IMR-90 (cell line): Measurements from ENCODE around the gene TPSG1. TPM values are rescaled to one million over a fixed set of nuclear protein-coding genes. Genes with fewer than 3 reads are reported as not detected.
"Not testable (repeated sequence)": the region's sequence is repeated elsewhere in the genome, so short reads cannot be mapped to it uniquely, and the experiment has no call there.

Experiments used
- ATAC-seq: fragments of 200-7000 bp; cut with Tn5 transposase; 2 replicates; pipeline ENCODE4 v1.9.1; 2020; ENCODE audit warnings: low read depth, mild to moderate bottlenecking, moderate library complexity
- BruUV-seq: library from RNA; stranded (reverse); fragments of 400-500 nt; replicated peaks from 2 replicates; lab custom pipeline; 2021; lab: Mats Ljungman, UMichigan
- CTCF ChIA-PET: fragments of 300-600 bp; formaldehyde crosslinking; extraction: SDS; loops from one replicate; lab custom pipeline; 2021; ENCODE audit warnings: antibody characterized with exemption; lab: Yijun Ruan, JAX
- POLR2A ChIA-PET: fragments of 300-600 bp; sonication (Branson Sonifier 250); formaldehyde crosslinking; loops from one replicate; lab custom pipeline; 2022; ENCODE audit warnings: antibody characterized with exemption; ENCODE audit not compliant: unreplicated experiment; lab: Charles Lee
- DNase-seq: peaks from one replicate; pipeline ENCODE4 v3.0.0; 2013
- H2AFZ ChIP-seq: replicated peaks from 2 replicates; pipeline ENCODE3; 2013; ENCODE audit warnings: low read length, mild to moderate bottlenecking; ENCODE audit not compliant: poor library complexity
- H2AK5ac ChIP-seq: 2 replicates; pipeline ENCODE4 v1.6.1; 2013; ENCODE audit warnings: low read depth, low read length, inconsistent platforms
- H2AK9ac ChIP-seq: replicated peaks from 2 replicates; pipeline ENCODE3; 2013; ENCODE audit warnings: mild to moderate bottlenecking, low read depth, low read length, moderate library complexity; ENCODE audit not compliant: poor library complexity
- H2BK120ac ChIP-seq: 2 replicates; pipeline ENCODE4 v1.6.1; 2013; ENCODE audit warnings: low read depth, low read length, inconsistent platforms
- H2BK15ac ChIP-seq: 3 replicates; pipeline ENCODE4 v1.6.1; 2013; ENCODE audit warnings: low read depth, low read length, inconsistent platforms
- H2BK20ac ChIP-seq: 2 replicates; pipeline ENCODE4 v1.6.1; 2013; ENCODE audit warnings: low read depth, mild to moderate bottlenecking, inconsistent platforms, low read length, moderate library complexity
- H2BK5ac ChIP-seq: 2 replicates; pipeline ENCODE4 v1.6.1; 2013; ENCODE audit warnings: mild to moderate bottlenecking, low read depth, low read length, inconsistent platforms; ENCODE audit not compliant: poor library complexity, severe bottlenecking
- H3K14ac ChIP-seq: replicated peaks from 2 replicates; pipeline ENCODE4 v1.6.1; 2013; ENCODE audit warnings: low read depth, low read length, inconsistent platforms
- H3K18ac ChIP-seq: 2 replicates; pipeline ENCODE4 v1.6.1; 2013; ENCODE audit warnings: low read depth, low read length, control low read depth
- H3K23ac ChIP-seq: 2 replicates; pipeline ENCODE4 v1.6.1; 2013; ENCODE audit warnings: low read depth, low read length, inconsistent platforms
- H3K27ac ChIP-seq: 2 replicates; pipeline ENCODE4 v1.5.1; 2013; ENCODE audit warnings: mild to moderate bottlenecking, control low read depth, low read length; ENCODE audit not compliant: insufficient read depth
- H3K27me3 ChIP-seq: 2 replicates; pipeline ENCODE4 v1.6.1; 2013; ENCODE audit warnings: low read length; ENCODE audit not compliant: control insufficient read depth, insufficient read depth
- H3K36me3 ChIP-seq: 2 replicates; pipeline ENCODE4 v1.6.1; 2013; ENCODE audit warnings: low read length, mixed read lengths; ENCODE audit not compliant: control insufficient read depth, insufficient read depth
- H3K4ac ChIP-seq: 2 replicates; pipeline ENCODE4 v1.6.1; 2013; ENCODE audit warnings: low read depth, low read length, inconsistent platforms
- H3K4me1 ChIP-seq: 2 replicates; pipeline ENCODE4 v1.6.1; 2013; ENCODE audit warnings: low read length, mixed read lengths; ENCODE audit not compliant: control insufficient read depth, insufficient read depth
- H3K4me2 ChIP-seq: 2 replicates; pipeline ENCODE4 v1.6.1; 2013; ENCODE audit warnings: low read depth, mild to moderate bottlenecking, control low read depth, low read length, moderate library complexity
- H3K4me3 ChIP-seq: 2 replicates; pipeline ENCODE4 v1.5.1; 2013; ENCODE audit warnings: low read depth, mild to moderate bottlenecking, control low read depth, low read length, moderate library complexity; ENCODE audit not compliant: insufficient read depth
- H3K56ac ChIP-seq: 2 replicates; pipeline ENCODE4 v1.6.1; 2013; ENCODE audit warnings: low read length, inconsistent platforms; ENCODE audit not compliant: insufficient read depth; ENCODE audit errors: extremely low read depth
- H3K79me1 ChIP-seq, 2 experiments: 2 replicates each; pipeline ENCODE4 v1.6.1; 2013; ENCODE audit warnings: low read length in 2 of 2, inconsistent platforms in 1 of 2, low read depth in 1 of 2
- H3K9ac ChIP-seq: 2 replicates; pipeline ENCODE4 v1.6.1; 2013; ENCODE audit warnings: low read depth, low read length, control low read depth
- H3K9me1 ChIP-seq: 2 replicates; pipeline ENCODE4 v1.6.1; 2013; ENCODE audit warnings: low read length, inconsistent platforms; ENCODE audit not compliant: insufficient read depth
- H3K9me3 ChIP-seq: 2 replicates; pipeline ENCODE4 v1.6.1; 2013; ENCODE audit warnings: low read length; ENCODE audit not compliant: control insufficient read depth, insufficient read depth
- H4K20me1 ChIP-seq: 2 replicates; pipeline ENCODE4 v1.6.1; 2013; ENCODE audit warnings: low read length, inconsistent platforms; ENCODE audit not compliant: insufficient read depth
- H4K5ac ChIP-seq: 2 replicates; pipeline ENCODE4 v1.6.1; 2013; ENCODE audit warnings: mild to moderate bottlenecking, low read depth, low read length, control low read depth
- H4K8ac ChIP-seq, 2 experiments: 2 replicates each; pipeline ENCODE4 v1.6.1; 2013; ENCODE audit warnings: low read depth in 2 of 2, low read length in 2 of 2, control low read depth in 1 of 2, inconsistent platforms in 1 of 2
- H4K91ac ChIP-seq: 2 replicates; pipeline ENCODE4 v1.6.1; 2013; ENCODE audit warnings: low read depth, low read length, inconsistent platforms; ENCODE audit not compliant: insufficient read depth
- FOS ChIP-seq: fragments of 150-350 bp; IDR thresholded peaks from 2 replicates; pipeline ENCODE4 v1.6.1; 2016; ENCODE audit warnings: low read depth, low read length
- MAFK ChIP-seq: IDR thresholded peaks from 2 replicates; pipeline ENCODE4 v1.6.1; 2012; ENCODE audit warnings: low read depth, low read length, improper control_type of control experiment
- MXI1 ChIP-seq: IDR thresholded peaks from 2 replicates; pipeline ENCODE4 v1.6.1; 2012; ENCODE audit warnings: low read depth, mild to moderate bottlenecking, low read length, moderate library complexity, borderline replicate concordance
- POLR2A ChIP-seq: IDR thresholded peaks from 2 replicates; pipeline ENCODE4 v1.6.1; 2012; ENCODE audit warnings: mild to moderate bottlenecking, low read depth, low read length
- RCOR1 ChIP-seq: IDR thresholded peaks from 2 replicates; pipeline ENCODE4 v1.6.1; 2012; ENCODE audit warnings: mild to moderate bottlenecking, low read length, improper control_type of control experiment; ENCODE audit not compliant: insufficient replicate concordance
- WGBS, 2 experiments: methylation state at CpG; one replicate each; pipeline versions ENCODE4 v1.1.5 to v1.1.7; 2013; ENCODE audit warnings: missing lambda C conversion rate in 2 of 2; ENCODE audit not compliant: insufficient read length in 1 of 2; ENCODE audit errors: extremely low coverage in 2 of 2; 5-methylcytosine and 5-hydroxymethylcytosine counted together
- dilution Hi-C: fragments of 300-500 bp; cut with HindIII; formaldehyde crosslinking; loops from one replicate; pipeline ENCODE4 v1.14.3; 2018; ENCODE audit warnings: low sequenced_read_pairs; ENCODE audit not compliant: unreplicated experiment
- in situ Hi-C: fragments of 300-500 bp; cut with MboI; formaldehyde crosslinking; loops from 3 replicates; pipeline ENCODE4 v1.14.3; 2019; ENCODE audit warnings: low sequenced_read_pairs, inconsistent platforms, mixed read lengths
- intact Hi-C: fragments of 100-400 bp; cut with micrococcal nuclease; formaldehyde crosslinking; loops from 2 replicates; pipeline ENCODE4 v1.10.0; 2022
- polyA plus RNA-seq, 3 experiments: library from polyadenylated mRNA; depleted of rRNA; stranded (reverse); fragments of >200 nt; gene quantifications; 2 replicates each; pipeline ENCODE4 v1.2.3, GENCODE V29; 2012; ENCODE audit warnings: low replicate concordance in 1 of 3
- total RNA-seq: library from RNA; depleted of rRNA; stranded (reverse); fragments of >200 nt; gene quantifications from 2 replicates; pipeline ENCODE4 v1.2.3, GENCODE V29; 2012

The TPSG1 gene
- total and polyA plus RNA-seq, 2 of the 4 experiments (the other 2 are of a cell fraction) = not detected

DNA sequence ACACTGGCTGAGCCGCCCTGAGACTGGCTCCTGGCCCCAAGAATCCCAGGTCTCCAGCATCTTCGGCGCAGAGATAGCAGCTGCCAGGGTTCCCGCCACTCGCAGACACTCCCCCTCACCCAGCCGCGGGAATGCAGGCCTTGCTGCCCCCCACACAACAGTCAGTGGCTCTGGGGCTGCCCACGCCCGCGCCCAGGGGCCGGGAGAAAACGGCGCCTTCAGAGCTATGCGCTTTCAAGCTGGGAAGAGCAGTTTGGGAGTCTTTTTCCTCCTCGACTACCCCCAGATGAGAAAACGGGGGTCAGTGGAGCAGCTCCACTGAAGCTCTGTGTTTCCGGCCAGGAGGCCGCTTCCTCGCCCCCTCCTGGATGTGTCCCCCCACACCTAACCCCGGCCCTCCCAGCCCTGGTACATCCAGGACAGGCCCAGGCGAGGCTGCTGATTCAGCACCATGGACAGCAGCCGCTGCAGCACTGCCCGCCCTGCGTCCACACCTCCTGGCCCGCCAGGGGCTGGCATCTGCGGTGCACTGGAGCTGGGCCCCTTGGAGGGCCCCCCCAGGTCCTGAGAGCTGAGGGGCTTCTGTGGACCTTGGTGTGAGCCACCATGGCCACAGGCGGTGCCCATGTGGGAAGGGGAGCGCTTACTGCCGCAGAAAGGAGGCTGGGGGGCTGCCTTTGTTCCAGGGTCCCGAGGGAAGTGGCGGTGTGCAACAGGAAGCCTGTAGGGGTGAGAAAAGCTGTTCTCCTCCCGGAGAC is 36.5 kb downstream of the TPSG1 start:
- no peak overlapping the region for H2BK20ac ChIP-seq
- no TSS peak for BruUV-seq
- H4K5ac ChIP-seq = no peak overlapping the region
- peak; percentile 30 for DNase-seq
- no peaks in the 10 kb centered on the region for H3K36me3 ChIP-seq
- ChIA-PET CTCF (no interaction called here), POLR2A (no interaction called here)
- H3K14ac ChIP-seq = no peak overlapping the region
- no peaks in the 10 kb centered on the region for H3K79me1 ChIP-seq
- no peak overlapping the region for H4K91ac ChIP-seq
- H3K4me1 ChIP-seq = peaks cover under 1% of the 10 kb centered on the region; the same call in 1 of the 2 replicates
- no peak overlapping the region for H2BK5ac ChIP-seq
- no peaks in the 10 kb centered on the region for H3K9me1 ChIP-seq
- H3K9me3 ChIP-seq = no peaks in the 10 kb centered on the region
- no peak overlapping the region for H2AK5ac ChIP-seq
- no peak for TF ChIP-seq FOS
- TF ChIP-seq MAFK = peak; percentile 19; the same call in 1 of the 2 replicates
- TF ChIP-seq POLR2A = no peak
- TF ChIP-seq MXI1 = peak; percentile 86; the same call in 1 of the 2 replicates
- TF ChIP-seq RCOR1 = peak; percentile 54
- H3K27me3 ChIP-seq = no peaks in the 10 kb centered on the region; the same call in 1 of the 2 replicates
- 0% methylated on average over 2 of the region's 32 CpGs; no CpG with 5 or more reads in 1 of the 2 experiments for WGBS, 2 experiments
- no peak overlapping the region for H3K4me3 ChIP-seq
- in situ Hi-C loops (no loop called here), dilution Hi-C loops (no loop called here), intact Hi-C loops (no loop called here)
- no peak overlapping the region for H2BK120ac ChIP-seq
- no peak overlapping the region for H3K23ac ChIP-seq
- no peak overlapping the region for H4K8ac ChIP-seq
- ATAC-seq = peak; percentile 95
- no peak overlapping the region for H3K4ac ChIP-seq
- H2AK9ac ChIP-seq = peak overlapping the region; percentile 55
- no peak overlapping the region for H2BK15ac ChIP-seq
- H3K27ac ChIP-seq = no peak overlapping the region
- peaks cover 10% of the 10 kb centered on the region; the same call in 1 of the 2 replicates for H4K20me1 ChIP-seq
- H3K4me2 ChIP-seq = no peak overlapping the region
- H2AFZ ChIP-seq = no peak overlapping the region
- no peak overlapping the region for H3K56ac ChIP-seq
- no peak overlapping the region for H3K18ac ChIP-seq
- no peak overlapping the region for H3K9ac ChIP-seq

DNA sequence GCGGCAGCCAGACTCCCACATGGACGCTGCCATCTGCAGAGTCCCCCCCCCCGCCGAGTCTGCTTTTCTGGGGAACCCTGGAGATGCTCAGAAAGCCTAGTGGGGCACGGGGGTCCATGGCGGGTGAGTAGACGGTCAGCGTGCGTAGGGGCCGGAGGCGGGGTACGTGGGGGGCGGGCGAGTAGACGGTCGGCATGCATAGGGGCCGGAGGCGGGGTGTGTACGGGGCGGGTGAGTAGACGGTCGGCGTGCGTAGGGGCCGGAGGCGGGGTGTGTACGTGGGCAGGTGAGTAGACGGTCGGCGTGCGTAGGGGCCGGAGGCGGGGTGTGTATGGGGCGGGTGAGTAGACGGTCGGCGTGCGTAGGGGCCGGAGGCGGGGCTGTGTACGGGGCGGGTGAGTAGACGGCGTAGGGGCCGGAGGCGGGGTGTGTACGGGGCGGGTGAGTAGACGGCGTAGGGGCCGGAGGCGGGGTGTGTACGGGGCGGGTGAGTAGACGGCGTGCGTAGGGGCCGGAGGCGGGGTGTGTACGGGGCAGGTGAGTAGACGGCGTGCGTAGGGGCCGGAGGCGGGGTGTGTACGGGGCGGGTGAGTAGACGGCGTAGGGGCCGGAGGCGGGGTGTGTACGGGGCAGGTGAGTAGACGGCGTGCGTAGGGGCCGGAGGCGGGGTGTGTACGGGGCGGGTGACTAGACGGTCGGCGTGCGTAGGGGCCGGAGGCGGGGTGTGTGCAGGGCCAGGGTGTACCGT is 39.4 kb downstream of the TPSG1 start:
- H3K36me3 ChIP-seq, H2BK120ac ChIP-seq, dilution Hi-C loops, H3K14ac ChIP-seq, intact Hi-C loops, H2AK5ac ChIP-seq, H3K27me3 ChIP-seq, H3K18ac ChIP-seq, H3K9ac ChIP-seq, CTCF ChIA-PET, H2AK9ac ChIP-seq, H3K4me3 ChIP-seq, POLR2A ChIA-PET, in situ Hi-C loops, H4K8ac ChIP-seq, H3K23ac ChIP-seq, H2AFZ ChIP-seq, H4K5ac ChIP-seq, BruUV-seq, H3K9me1 ChIP-seq, H3K4me2 ChIP-seq, H4K20me1 ChIP-seq, H2BK20ac ChIP-seq, H3K4ac ChIP-seq, H3K79me1 ChIP-seq, H3K9me3 ChIP-seq, H3K27ac ChIP-seq, DNase-seq, H3K56ac ChIP-seq, H4K91ac ChIP-seq, ATAC-seq, H2BK5ac ChIP-seq, H2BK15ac ChIP-seq: not testable (repeated sequence)
- 75% methylated on average over 6 of the region's 86 CpGs; no CpG with 5 or more reads in 1 of the 2 experiments for WGBS, 2 experiments
- peaks cover 18% of the 10 kb centered on the region for H3K4me1 ChIP-seq
